Measurements from ENCODE around the gene UQCRHL. TPM values are rescaled to one million over a fixed set of nuclear protein-coding genes. Genes with fewer than 3 reads are reported as not detected.

UQCRHL gene
- total RNA-seq, 1 experiment from 2014 or later, result 11.2 TPM

GRCh38 chr1:15764890-15765289, 42.6 kb downstream of the UQCRHL start:
- no peak overlapping the region for H3K9ac ChIP-seq (ENCODE audit: low read length)
- intact Hi-C loops (cut with micrococcal nuclease), result no loop called here
- no peaks in the 10 kb centered on the region for H3K9me3 ChIP-seq (ENCODE audit: low read length)
- no peaks in the 10 kb centered on the region for H4K20me1 ChIP-seq (ENCODE audit: low read length)
- no peak for ATAC-seq
- ChIA-PET CTCF (no interaction called here), POLR2A (ENCODE audit: unreplicated experiment) (no interaction called here)
- peak overlapping the region; percentile 81 for H3K27ac ChIP-seq (ENCODE audit: low read length)
- peaks cover 15% of the 10 kb centered on the region for H3K36me3 ChIP-seq (ENCODE audit: low read depth, low read length)
- DNase-seq, result no peak
- H3K4me2 ChIP-seq (ENCODE audit: low read length), result no peak overlapping the region
- H3K9me2 ChIP-seq (replicated peaks; ENCODE audit: low read length), result no peaks in the 10 kb centered on the region
- TF ChIP-seq CTCF (conservative IDR thresholded peaks at IDR 0.05; ENCODE audit: low read depth, low read length) (no peak), EZH2 (IDR thresholded peaks at IDR 0.05; ENCODE audit: low read length, unreplicated experiment) (no peak), EZH2phosphoT487 (IDR thresholded peaks at IDR 0.05; ENCODE audit: borderline replicate concordance, low read length) (no peak)
- H2AFZ ChIP-seq (ENCODE audit: low read length), result no peak overlapping the region
- no peaks in the 10 kb centered on the region for H3K27me3 ChIP-seq (ENCODE audit: low read length)
- H3K4me1 ChIP-seq (ENCODE audit: insufficient read depth, low read length), result peaks cover 36% of the 10 kb centered on the region
- peaks cover 38% of the 10 kb centered on the region for H3K79me2 ChIP-seq (ENCODE audit: low read length)
- BruUV-seq (replicated peaks), result no TSS peak
- H3F3A ChIP-seq (ENCODE audit: low read length, unreplicated experiment), result no peaks in the 10 kb centered on the region
- no peak overlapping the region for H3K4me3 ChIP-seq (ENCODE audit: low read length)

GRCh38 chr1:15764269-15764764, 43.1 kb downstream of the UQCRHL start:
- Histone ChIP-seq H3K36me3 (ENCODE audit: low read depth, low read length) (peaks cover 15% of the 10 kb centered on the region), H3K79me2 (ENCODE audit: low read length) (peaks cover 44% of the 10 kb centered on the region)

More at GRCh38 chr1:15764269-15764764, 43.1 kb downstream of the UQCRHL start:
- intact Hi-C loops (cut with micrococcal nuclease), result no loop called here
- ATAC-seq, result no peak
- H3K9ac ChIP-seq (ENCODE audit: low read length), result no peak overlapping the region
- DNase-seq, result no peak
- no peak overlapping the region for H3K4me2 ChIP-seq (ENCODE audit: low read length)
- H3K27me3 ChIP-seq (ENCODE audit: low read length), result no peaks in the 10 kb centered on the region
- no peaks in the 10 kb centered on the region for H3F3A ChIP-seq (ENCODE audit: low read length, unreplicated experiment)
- H3K9me3 ChIP-seq (ENCODE audit: low read length), result no peaks in the 10 kb centered on the region
- H3K4me3 ChIP-seq (ENCODE audit: low read length), result no peak overlapping the region
- H3K4me1 ChIP-seq (ENCODE audit: insufficient read depth, low read length), result peaks cover 41% of the 10 kb centered on the region
- H3K27ac ChIP-seq (ENCODE audit: low read length), result no peak overlapping the region
- no peaks in the 10 kb centered on the region for H4K20me1 ChIP-seq (ENCODE audit: low read length)
- ChIA-PET POLR2A (ENCODE audit: unreplicated experiment) (no interaction called here), CTCF (no interaction called here)
- TF ChIP-seq CTCF (conservative IDR thresholded peaks at IDR 0.05; ENCODE audit: low read depth, low read length) (no peak), EZH2phosphoT487 (IDR thresholded peaks at IDR 0.05; ENCODE audit: borderline replicate concordance, low read length) (no peak), EZH2 (IDR thresholded peaks at IDR 0.05; ENCODE audit: low read length, unreplicated experiment) (no peak)
- H3K9me2 ChIP-seq (replicated peaks; ENCODE audit: low read length), result no peaks in the 10 kb centered on the region
- H2AFZ ChIP-seq (ENCODE audit: low read length), result no peak overlapping the region
- BruUV-seq (replicated peaks), result no TSS peak

Measured in PC-3 (cell line).